Astrocyte of the cerebellum (primary cell): Measurements from ENCODE around the gene YES1.
"Not testable (repeated sequence)": the region's sequence is repeated elsewhere in the genome, so short reads cannot be mapped to it uniquely, and the experiment has no call there.

ENCODE experiments used
- DNase-seq: peaks from one replicate; pipeline ENCODE4 v3.0.0-alpha.2; 2011; ENCODE audit warnings: low read depth
- H3K4me3 ChIP-seq: 2 replicates; pipeline ENCODE4 v1.5.1; 2011; ENCODE audit warnings: mild to moderate bottlenecking, low read depth, low read length, moderate library complexity
- in situ Hi-C: cut with HindIII; loops from 2 replicates; pipeline ENCODE4 v1.10.0; 2017; ENCODE audit warnings: low sequenced_read_pairs
- TF ChIP-seq, protein P1 (sequence below): IDR thresholded peaks from 2 replicates; pipeline ENCODE4 v1.5.1; 2012; ENCODE audit warnings: low read length, low read depth, moderate library complexity, mild to moderate bottlenecking; ENCODE audit errors: missing control alignments

YES1 gene

DNA sequence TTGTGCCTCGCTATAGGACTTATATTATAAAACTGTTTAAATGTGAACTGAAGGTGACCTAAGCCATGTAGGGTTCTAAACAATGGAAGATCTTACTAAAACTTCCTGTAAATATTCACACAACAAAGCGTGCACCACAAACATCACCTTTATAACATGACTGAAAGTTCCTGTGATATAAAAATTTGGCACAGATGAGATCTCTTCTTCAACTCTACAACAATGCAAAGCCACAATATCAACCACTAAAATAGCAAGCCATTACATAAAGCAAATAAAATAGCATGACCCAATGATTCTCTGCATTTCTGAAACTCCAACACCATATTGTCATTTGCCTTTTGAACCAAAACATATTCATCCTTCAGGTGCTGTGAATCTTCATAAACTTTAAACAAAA, 3.5 kb downstream of the YES1 start:
- TF ChIP-seq, protein P1, sequence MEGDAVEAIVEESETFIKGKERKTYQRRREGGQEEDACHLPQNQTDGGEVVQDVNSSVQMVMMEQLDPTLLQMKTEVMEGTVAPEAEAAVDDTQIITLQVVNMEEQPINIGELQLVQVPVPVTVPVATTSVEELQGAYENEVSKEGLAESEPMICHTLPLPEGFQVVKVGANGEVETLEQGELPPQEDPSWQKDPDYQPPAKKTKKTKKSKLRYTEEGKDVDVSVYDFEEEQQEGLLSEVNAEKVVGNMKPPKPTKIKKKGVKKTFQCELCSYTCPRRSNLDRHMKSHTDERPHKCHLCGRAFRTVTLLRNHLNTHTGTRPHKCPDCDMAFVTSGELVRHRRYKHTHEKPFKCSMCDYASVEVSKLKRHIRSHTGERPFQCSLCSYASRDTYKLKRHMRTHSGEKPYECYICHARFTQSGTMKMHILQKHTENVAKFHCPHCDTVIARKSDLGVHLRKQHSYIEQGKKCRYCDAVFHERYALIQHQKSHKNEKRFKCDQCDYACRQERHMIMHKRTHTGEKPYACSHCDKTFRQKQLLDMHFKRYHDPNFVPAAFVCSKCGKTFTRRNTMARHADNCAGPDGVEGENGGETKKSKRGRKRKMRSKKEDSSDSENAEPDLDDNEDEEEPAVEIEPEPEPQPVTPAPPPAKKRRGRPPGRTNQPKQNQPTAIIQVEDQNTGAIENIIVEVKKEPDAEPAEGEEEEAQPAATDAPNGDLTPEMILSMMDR, result no peak
- DNase-seq, result no peak
- in situ Hi-C loops, result no loop called here
- H3K4me3 ChIP-seq, result no peak overlapping the region

DNA sequence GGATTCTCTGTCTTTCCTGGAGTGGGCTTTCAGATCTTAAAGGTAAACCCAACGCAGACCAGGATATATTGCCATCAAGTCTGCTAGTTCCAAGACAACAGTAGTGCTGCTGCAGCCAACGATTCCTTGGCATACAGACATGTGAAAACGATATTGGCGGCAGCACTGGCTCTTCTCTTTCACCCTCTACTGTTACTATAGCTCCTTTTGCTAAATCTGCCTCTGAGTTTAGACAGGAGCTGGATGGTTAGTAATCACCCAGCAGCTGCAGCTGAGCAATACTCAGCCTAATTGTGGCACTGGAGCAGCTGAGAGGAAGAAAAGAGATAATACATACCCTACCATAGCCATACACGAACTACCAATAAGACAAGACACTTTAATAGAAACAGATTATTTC, 4.0 kb downstream of the YES1 start:
- H3K4me3 ChIP-seq, result no peak overlapping the region
- no peak for DNase-seq
- in situ Hi-C loops, result no loop called here
- TF ChIP-seq, protein P1, result no peak

DNA sequence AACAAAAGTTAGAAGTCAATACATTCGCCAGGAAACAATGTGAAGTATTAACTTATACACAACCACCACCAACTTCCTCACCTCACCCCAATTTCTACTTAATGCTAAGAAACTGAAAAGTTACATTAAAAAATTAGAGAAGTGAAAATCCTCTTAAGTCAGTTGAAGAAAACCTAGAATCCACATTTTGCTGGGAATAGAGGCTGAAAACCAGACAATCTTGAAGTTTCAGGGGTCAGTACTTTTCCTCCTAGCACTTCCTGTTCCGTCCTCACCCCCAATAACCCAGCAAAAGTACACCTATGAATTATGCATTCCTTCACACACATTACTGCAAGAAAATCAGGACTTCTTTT, 6.3 kb downstream of the YES1 start:
- in situ Hi-C loops, result no loop called here
- TF ChIP-seq, protein P1, result no peak
- DNase-seq, result no peak
- H3K4me3 ChIP-seq, result no peak overlapping the region

DNA sequence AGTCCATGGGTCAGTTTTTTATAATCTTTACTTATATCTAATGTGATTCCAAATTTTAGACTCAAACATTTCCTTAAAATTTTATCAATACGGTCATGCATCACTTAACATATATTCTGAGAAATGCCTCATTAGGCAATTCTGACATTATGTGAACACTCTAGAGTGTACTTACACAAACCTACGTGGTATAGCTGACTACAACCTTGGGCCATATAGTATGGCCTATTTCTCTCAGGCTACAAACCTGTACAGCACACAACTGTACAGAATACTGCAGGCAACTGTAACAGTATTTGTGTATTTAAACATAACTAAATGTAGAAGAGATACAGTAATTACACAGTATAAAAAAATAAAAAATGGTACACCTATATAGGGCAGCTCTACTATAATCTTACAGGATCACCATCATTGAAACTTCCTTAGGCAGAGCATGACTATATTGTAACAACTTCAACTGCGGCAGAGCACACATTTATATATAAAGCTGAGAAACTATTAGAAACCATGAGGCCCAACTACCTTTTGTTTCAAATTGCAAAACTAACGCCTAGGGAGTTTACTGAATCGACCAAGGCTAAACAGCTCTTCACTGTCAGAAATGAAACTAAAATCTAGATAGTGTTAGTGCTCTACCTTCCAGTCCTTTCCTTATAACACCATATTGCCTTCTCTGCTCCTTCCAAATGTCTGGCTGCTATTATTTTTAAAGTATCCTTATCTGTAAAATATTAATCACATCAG, 6.9 kb downstream of the YES1 start:
- no peak overlapping the region for H3K4me3 ChIP-seq
- TF ChIP-seq, protein P1, result no peak
- no peak for DNase-seq
- in situ Hi-C loops, result no loop called here

DNA sequence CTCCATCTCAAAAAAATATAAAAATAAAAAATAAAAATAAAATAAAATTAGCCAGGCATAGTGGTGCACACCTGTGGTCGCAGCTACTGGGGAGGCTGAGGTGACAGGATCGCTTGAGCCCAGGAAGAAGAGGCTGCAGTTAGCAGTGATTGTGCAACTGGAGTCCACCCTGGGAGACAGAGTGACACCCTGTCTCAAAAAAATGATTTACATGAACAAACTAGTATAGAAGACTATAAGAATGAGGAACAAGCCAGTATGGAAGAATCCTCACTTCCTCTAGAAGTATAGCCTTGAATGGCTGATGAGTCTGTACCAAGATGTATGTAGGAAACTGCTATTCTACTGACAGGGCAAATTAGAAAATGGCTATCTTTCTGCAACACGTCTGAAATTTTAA, 10.9 kb downstream of the YES1 start:
- in situ Hi-C loops, result no loop called here
- TF ChIP-seq, protein P1, result no peak
- no peak for DNase-seq

DNA sequence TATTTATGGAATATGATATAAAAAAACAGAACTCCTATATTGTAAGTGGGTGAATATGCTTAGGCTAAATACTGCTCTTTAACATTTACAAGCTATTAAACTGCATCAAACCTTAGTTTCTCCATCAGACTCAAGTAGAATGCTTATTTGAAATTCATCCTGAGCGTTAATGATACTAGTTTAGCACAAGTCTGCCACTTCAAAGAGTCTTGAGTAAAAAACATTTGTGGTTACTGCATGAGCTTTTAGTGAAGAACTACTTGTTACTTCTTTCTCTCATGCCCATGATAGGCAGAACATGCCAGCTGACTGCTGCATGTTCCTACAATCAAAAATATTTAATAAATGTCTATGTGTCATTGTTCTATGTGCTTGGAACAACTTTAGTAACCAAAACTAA, 12.1 kb downstream of the YES1 start:
- no peak overlapping the region for H3K4me3 ChIP-seq
- no peak for DNase-seq
- TF ChIP-seq, protein P1, result no peak
- in situ Hi-C loops, result no loop called here

More for the DNA sequence above, 10.9 kb downstream of the YES1 start:
- H3K4me3 ChIP-seq, result no peak overlapping the region

DNA sequence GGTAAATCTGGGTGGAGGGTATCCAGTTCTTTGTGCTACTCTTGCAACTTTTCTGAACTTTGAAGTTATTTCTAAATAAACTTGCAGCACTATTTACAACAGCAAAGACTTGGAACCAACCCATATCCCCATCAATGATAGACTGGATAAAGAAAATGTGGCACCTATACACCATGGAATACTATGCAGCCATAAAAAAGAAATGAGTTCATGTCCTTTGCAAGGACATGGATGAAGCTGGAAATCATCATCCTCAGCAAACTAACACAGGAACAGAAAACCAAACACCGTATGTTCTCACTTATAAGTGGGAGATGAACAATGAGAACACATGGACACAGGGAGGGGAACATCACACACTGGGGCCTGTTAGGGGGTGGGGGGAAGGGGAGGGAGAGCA, 16.7 kb downstream of the YES1 start:
- in situ Hi-C loops, result not testable (repeated sequence)

More for the DNA sequence above, 16.7 kb downstream of the YES1 start:
- H3K4me3 ChIP-seq, DNase-seq: not testable (repeated sequence)
